Left lung (tissue), 10 donors: ENCODE results near the gene PSMB2. TPM values are rescaled to one million over a fixed set of nuclear protein-coding genes. Genes with fewer than 3 reads are reported as not detected.
A peak's percentile ranks its signal among the peaks of the same experiment; 100 is the strongest.

Source experiments
- ATAC-seq: fragments of 200-7000 bp; cut with Tn5 transposase; one replicate; pipeline ENCODE4 v1.9.1; 2020; ENCODE audit warnings: moderate library complexity
- DNase-seq, 4 donors: peaks; one replicate each; pipeline ENCODE4 v3.0.0-alpha.2; 2013 to 2020
- H3K27ac ChIP-seq, 2 donors: fragments of 200-600 bp; sonication (generic) in 1 of 2; one replicate each; pipeline versions ENCODE4 v1.5.0 to v1.8.0; 2020 to 2021
- H3K27me3 ChIP-seq, 2 donors: fragments of 200-600 bp; sonication (generic) in 1 of 2; one replicate each; pipeline versions ENCODE4 v1.5.0 to v1.8.0; 2020 to 2021
- H3K36me3 ChIP-seq, 2 donors: fragments of 200-600 bp; sonication (generic) in 1 of 2; one replicate each; pipeline versions ENCODE4 v1.5.0 to v1.8.0; 2020 to 2021
- H3K4me1 ChIP-seq, 2 donors: fragments of 200-600 bp; one replicate each; pipeline ENCODE4 v1.8.0; 2021
- H3K4me3 ChIP-seq, 2 donors: fragments of 200-600 bp; sonication (generic) in 1 of 2; one replicate each; pipeline versions ENCODE4 v1.5.0 to v1.8.0; 2020 to 2021; ENCODE audit warnings: mild to moderate bottlenecking in 1 of 2
- H3K9me3 ChIP-seq, 2 donors: fragments of 200-600 bp; sonication (generic) in 1 of 2; one replicate each; pipeline versions ENCODE4 v1.5.0 to v1.8.0; 2020 to 2021
- intact Hi-C, 2 donors: fragments of 100-400 bp; cut with DNase I; formaldehyde crosslinking; loops; one replicate each; pipeline versions ENCODE4 v1.11.2 to v1.14.2; 2022
- polyA plus RNA-seq, 6 donors: library from polyadenylated mRNA; unstranded; fragments of 120-200 nt; gene quantifications; one replicate each; pipeline ENCODE4 v1.2.1, GENCODE V29; 2013; ENCODE audit not compliant: insufficient read length in 6 of 6
- total RNA-seq, 2 donors: library from RNA; stranded (reverse); fragmentation: NEBNext Ultra II Directional; extraction: Animal tissue kit (Norgen Biotek cat#: 25700); gene quantifications; one replicate each; pipeline ENCODE4 v1.2.1, GENCODE V29; 2021
- TF ChIP-seq, protein P1 (sequence below), 2 donors: fragments of 200-600 bp; sonication (generic) in 1 of 2; IDR thresholded peaks; one replicate each; pipeline versions ENCODE4 v1.5.0 to v1.8.0; 2021; ENCODE audit warnings: antibody characterized with exemption in 2 of 2
- donor health status: DM: no; HTN: yes; CAD: no.
- donor health status: DM: no; HTN: no; CAD: no.

The PSMB2 gene
- total and polyA plus RNA-seq, 8 donors, result 48.4 to 80.2 (median 70.7) TPM

DNA sequence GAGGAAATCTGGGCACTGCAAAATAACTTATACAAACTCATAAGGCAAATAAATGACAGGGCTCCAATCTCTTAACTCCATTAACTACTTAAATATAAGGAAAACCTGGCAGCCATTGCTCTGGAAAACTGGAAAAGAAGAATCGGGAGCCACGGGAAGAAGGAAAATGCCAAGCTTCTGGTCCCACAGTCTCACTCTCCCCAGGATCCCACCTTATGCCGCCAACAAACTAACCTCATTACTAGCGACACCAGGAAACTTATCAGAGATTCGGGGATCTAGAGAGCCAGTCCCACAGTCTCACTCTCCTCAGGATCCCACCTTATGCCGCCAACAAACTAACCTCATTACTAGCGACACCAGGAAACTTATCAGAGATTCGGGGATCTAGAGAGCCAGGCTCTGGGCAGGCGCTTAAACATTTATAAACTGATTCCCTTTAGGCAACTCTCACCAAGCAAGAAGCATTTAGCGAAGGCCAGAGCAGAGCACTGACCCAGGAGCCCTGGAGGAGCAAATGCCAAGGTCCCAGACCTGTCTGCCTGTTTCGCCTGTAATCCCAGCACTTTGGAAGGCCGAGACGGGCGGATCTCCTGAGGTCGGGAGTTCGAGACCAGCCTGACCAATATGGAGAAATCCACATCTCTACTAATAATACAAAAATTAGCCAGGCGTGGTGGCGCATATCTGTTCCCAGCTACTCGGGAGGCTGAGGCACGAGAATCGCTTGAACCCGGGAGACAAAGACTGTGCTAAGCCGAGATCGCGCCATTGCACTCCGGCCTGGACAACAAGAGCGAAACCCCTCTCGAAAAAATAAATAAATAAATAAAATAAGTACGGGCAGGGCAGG lies 720 bp downstream of the PSMB2 start:
- TF ChIP-seq, protein P1, sequence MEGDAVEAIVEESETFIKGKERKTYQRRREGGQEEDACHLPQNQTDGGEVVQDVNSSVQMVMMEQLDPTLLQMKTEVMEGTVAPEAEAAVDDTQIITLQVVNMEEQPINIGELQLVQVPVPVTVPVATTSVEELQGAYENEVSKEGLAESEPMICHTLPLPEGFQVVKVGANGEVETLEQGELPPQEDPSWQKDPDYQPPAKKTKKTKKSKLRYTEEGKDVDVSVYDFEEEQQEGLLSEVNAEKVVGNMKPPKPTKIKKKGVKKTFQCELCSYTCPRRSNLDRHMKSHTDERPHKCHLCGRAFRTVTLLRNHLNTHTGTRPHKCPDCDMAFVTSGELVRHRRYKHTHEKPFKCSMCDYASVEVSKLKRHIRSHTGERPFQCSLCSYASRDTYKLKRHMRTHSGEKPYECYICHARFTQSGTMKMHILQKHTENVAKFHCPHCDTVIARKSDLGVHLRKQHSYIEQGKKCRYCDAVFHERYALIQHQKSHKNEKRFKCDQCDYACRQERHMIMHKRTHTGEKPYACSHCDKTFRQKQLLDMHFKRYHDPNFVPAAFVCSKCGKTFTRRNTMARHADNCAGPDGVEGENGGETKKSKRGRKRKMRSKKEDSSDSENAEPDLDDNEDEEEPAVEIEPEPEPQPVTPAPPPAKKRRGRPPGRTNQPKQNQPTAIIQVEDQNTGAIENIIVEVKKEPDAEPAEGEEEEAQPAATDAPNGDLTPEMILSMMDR (IDR thresholded peaks at IDR 0.05), result no peak
- Histone ChIP-seq H3K9me3 (no peaks in the 10 kb centered on the region), H3K4me1 (peaks cover 21 to 53% of the 10 kb centered on the region in 2 donors), H3K27me3 (peaks cover under 1 to 13% of the 10 kb centered on the region in 2 donors), H3K27ac (peak overlapping the region; percentile 92 to 94), H3K36me3 (peaks cover 0 to 6% of the 10 kb centered on the region in 2 donors), H3K4me3 (peak overlapping the region; percentile 79 to 88)
- no peak for DNase-seq
- intact Hi-C loops, result no loop called here
- ATAC-seq, result no peak

DNA sequence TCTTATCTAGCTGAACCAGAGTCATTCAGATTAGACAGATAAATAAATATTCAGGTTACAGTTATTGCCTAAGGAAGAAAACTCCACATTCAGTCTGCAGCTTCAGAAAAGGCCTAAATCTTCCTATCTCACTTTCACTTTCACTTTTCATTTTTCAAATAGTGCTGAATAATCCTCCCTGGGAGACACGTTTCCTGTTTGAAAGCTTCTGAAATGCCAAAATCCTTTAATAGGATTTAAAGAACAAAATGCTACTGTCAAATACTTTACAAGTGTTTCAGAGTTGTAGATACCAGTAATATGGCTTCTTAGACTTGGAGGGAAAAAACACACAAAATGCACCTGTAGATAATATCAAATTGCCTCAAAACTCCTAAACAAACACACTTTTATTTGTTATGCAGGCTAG lies 3.9 kb downstream of the PSMB2 start:
- H3K9me3 ChIP-seq, result no peaks in the 10 kb centered on the region
- H3K27me3 ChIP-seq, result no peaks in the 10 kb centered on the region
- peaks cover 21 to 50% of the 10 kb centered on the region in 2 donors for H3K4me1 ChIP-seq
- ATAC-seq (peak; percentile 15), DNase-seq (peak in 1 of 4 donors; percentile 21)
- TF ChIP-seq, protein P1 (IDR thresholded peaks at IDR 0.05), result no peak
- peak overlapping the region; percentile 5 to 88 for H3K4me3 ChIP-seq
- intact Hi-C loops, result no loop called here
- H3K36me3 ChIP-seq, result peaks cover 0 to 38% of the 10 kb centered on the region in 2 donors
- peak overlapping the region; percentile 71 to 88 for H3K27ac ChIP-seq

DNA sequence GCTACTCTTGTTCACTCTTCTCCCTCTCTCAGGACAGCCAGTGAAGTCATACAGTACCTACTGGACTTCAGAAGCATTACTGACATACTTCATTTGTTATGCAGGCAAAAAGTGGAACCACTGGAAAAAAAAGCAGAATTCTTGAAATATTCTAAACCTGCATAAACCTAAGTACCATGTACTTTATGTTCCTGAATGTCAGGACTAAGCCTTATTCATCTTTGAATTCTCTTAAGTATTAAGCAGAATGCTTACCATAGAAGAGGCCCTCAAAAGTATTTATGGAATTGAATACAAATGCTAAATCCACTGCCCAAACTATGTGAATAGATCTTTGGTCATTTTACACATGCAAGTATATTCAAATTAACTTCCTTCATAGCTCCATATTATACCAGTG lies 7.8 kb downstream of the PSMB2 start:
- TF ChIP-seq, protein P1 (IDR thresholded peaks at IDR 0.05), result no peak
- intact Hi-C loops, result no loop called here

DNA sequence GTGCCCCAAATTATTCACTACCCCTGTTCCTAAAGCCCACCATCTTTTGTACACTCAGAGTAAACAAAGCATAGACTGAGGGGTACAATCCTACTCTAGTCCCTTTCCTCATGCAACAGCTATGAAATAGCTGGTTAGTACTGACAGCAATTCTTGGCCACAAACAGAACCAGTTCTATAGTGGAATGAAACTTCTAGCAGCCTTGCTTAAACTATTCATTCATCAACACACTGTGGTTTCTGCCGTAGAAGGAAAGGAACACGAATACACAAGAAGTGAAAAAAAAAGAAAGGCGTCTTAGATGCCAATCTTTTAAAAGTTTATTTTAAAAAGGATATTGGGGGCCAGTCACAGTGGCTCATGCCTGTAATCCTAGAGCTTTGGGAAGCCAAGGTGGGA lies 9.9 kb downstream of the PSMB2 start:
- no peaks in the 10 kb centered on the region for H3K9me3 ChIP-seq
- H3K27ac ChIP-seq, result no peak overlapping the region
- peaks cover 0 to 90% of the 10 kb centered on the region in 2 donors for H3K36me3 ChIP-seq
- TF ChIP-seq, protein P1 (IDR thresholded peaks at IDR 0.05), result no peak
- no peak overlapping the region for H3K4me3 ChIP-seq
- peaks cover 0 to 4% of the 10 kb centered on the region in 2 donors for H3K4me1 ChIP-seq
- intact Hi-C loops, result no loop called here
- ATAC-seq (no peak), DNase-seq (no peak)
- no peaks in the 10 kb centered on the region for H3K27me3 ChIP-seq

More for the DNA sequence above, 7.8 kb downstream of the PSMB2 start:
- ATAC-seq (no peak), DNase-seq (no peak)
- Histone ChIP-seq H3K27me3 (no peaks in the 10 kb centered on the region), H3K36me3 (peaks cover 0 to 76% of the 10 kb centered on the region in 2 donors), H3K4me1 (peaks cover 8 to 26% of the 10 kb centered on the region in 2 donors), H3K4me3 (no peak overlapping the region), H3K27ac (no peak overlapping the region), H3K9me3 (no peaks in the 10 kb centered on the region)

DNA sequence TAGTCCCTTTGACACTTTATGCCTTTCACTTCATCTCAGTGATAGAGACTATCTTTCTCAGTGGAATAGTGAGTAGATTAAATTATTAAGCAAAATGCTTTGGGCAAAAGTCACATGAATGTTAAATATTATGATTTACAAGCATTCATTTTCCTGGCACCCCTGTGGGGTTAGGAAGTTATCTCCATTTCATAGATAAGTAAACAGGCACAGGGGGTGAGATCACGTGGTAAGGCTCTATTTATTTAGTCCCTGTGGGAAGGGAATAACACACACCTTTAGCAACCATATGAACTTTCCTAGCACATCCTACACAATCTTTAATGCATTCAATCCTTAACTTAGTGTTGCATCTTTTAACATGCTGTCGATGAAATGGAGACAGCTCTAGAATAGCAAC lies 12.3 kb downstream of the PSMB2 start:
- no peaks in the 10 kb centered on the region for H3K4me1 ChIP-seq
- no peaks in the 10 kb centered on the region for H3K27me3 ChIP-seq
- DNase-seq (no peak), ATAC-seq (no peak)
- H3K9me3 ChIP-seq, result no peaks in the 10 kb centered on the region
- peaks cover 0 to 89% of the 10 kb centered on the region in 2 donors for H3K36me3 ChIP-seq
- no peak overlapping the region for H3K4me3 ChIP-seq
- H3K27ac ChIP-seq, result no peak overlapping the region
- TF ChIP-seq, protein P1 (IDR thresholded peaks at IDR 0.05), result no peak
- intact Hi-C loops, result no loop called here
